GM23338 (cell line): ENCODE measurements around the gene SPRYD7. TPM values are rescaled to one million over a fixed set of nuclear protein-coding genes. Genes with fewer than 3 reads are reported as not detected.

Experiments used
- ATAC-seq: fragments of 200-7000 bp; cut with Tn5 transposase; 3 replicates; pipeline ENCODE4 v1.9.1; 2020
- DNase-seq: peaks from one replicate; pipeline ENCODE4 v3.0.0-alpha.2; 2015; ENCODE audit warnings: low spot score
- H2AFZ ChIP-seq: fragments of 200-600 bp; sonication (generic); 2 replicates; pipeline ENCODE4 v1.8.0; 2016; ENCODE audit warnings: antibody characterized with exemption, mild to moderate bottlenecking, moderate library complexity
- H3F3A ChIP-seq: fragments of 200-600 bp; sonication (generic); replicated peaks from 2 replicates; pipeline ENCODE4 v1.8.0; 2017; ENCODE audit warnings: antibody characterized with exemption, mixed run types, low read depth
- H3K27ac ChIP-seq: fragments of 200-600 bp; sonication (generic); 2 replicates; pipeline ENCODE4 v1.6.1; 2016; ENCODE audit warnings: low read depth
- H3K27me3 ChIP-seq: fragments of 200-600 bp; sonication (generic); 2 replicates; pipeline ENCODE4 v1.8.0; 2016; ENCODE audit warnings: mild to moderate bottlenecking, mixed run types, moderate library complexity; ENCODE audit not compliant: insufficient read depth
- H3K36me3 ChIP-seq: fragments of 200-600 bp; sonication (generic); 2 replicates; pipeline ENCODE4 v1.8.0; 2016; ENCODE audit warnings: mild to moderate bottlenecking; ENCODE audit not compliant: insufficient read depth
- H3K4me1 ChIP-seq: fragments of 200-600 bp; sonication (generic); 2 replicates; pipeline ENCODE4 v1.8.0; 2016; ENCODE audit warnings: mild to moderate bottlenecking, moderate library complexity; ENCODE audit not compliant: insufficient read depth
- H3K4me2 ChIP-seq: fragments of 200-600 bp; sonication (generic); 2 replicates; pipeline ENCODE4 v1.7.1; 2017; ENCODE audit warnings: mixed run types
- H3K4me3 ChIP-seq: fragments of 200-600 bp; sonication (generic); 2 replicates; pipeline ENCODE4 v1.6.1; 2016; ENCODE audit warnings: mixed run types
- H3K79me2 ChIP-seq: fragments of 200-600 bp; sonication (generic); replicated peaks from 2 replicates; pipeline ENCODE4 v1.8.0; 2017; ENCODE audit warnings: mild to moderate bottlenecking; ENCODE audit not compliant: insufficient read depth
- H3K9me2 ChIP-seq: fragments of 200-600 bp; sonication (generic); 2 replicates; pipeline ENCODE4 v1.8.0; 2017; ENCODE audit not compliant: insufficient read depth
- H4K20me1 ChIP-seq: fragments of 200-600 bp; sonication (generic); replicated peaks from 2 replicates; pipeline ENCODE4 v1.8.0; 2017; ENCODE audit warnings: mild to moderate bottlenecking; ENCODE audit not compliant: insufficient read depth
- H3K27ac Mint-ChIP-seq: 2 replicates; pipeline ENCODE4 v1.8.0; 2020; ENCODE audit warnings: inconsistent platforms, mild to moderate bottlenecking, moderate library complexity, mixed read lengths
- H3K27me3 Mint-ChIP-seq: 3 replicates; pipeline ENCODE4 v1.8.0; 2022; ENCODE audit warnings: low read depth, mild to moderate bottlenecking, moderate library complexity, mixed read lengths, inconsistent platforms; ENCODE audit not compliant: insufficient read depth, poor library complexity
- H3K36me3 Mint-ChIP-seq: 3 replicates; pipeline ENCODE4 v1.8.0; 2021; ENCODE audit warnings: low read depth, mild to moderate bottlenecking, inconsistent platforms, moderate library complexity, mixed read lengths
- H3K4me1 Mint-ChIP-seq: 3 replicates; pipeline ENCODE4 v1.8.0; 2020; ENCODE audit warnings: mild to moderate bottlenecking, inconsistent platforms, mixed read lengths
- H3K4me3 Mint-ChIP-seq: 3 replicates; pipeline ENCODE4 v1.8.0; 2021; ENCODE audit warnings: moderate library complexity, mild to moderate bottlenecking, inconsistent platforms, mixed read lengths
- H3K9me3 Mint-ChIP-seq: 3 replicates; pipeline ENCODE4 v1.8.0; 2020; ENCODE audit warnings: moderate library complexity, mild to moderate bottlenecking, inconsistent platforms, mixed read lengths
- CREB1 ChIP-seq: fragments of 250-450 bp; sonication (Bioruptor Pico); IDR thresholded peaks from 2 replicates; pipeline ENCODE4 v1.5.0; 2020; ENCODE audit warnings: low read depth, mild to moderate bottlenecking, moderate library complexity
- CTCF ChIP-seq, 2 experiments: fragments of 200-600 bp in 1 of 2; sonication (generic) in 1 of 2; conservative IDR thresholded peaks; 2 replicates each; pipeline versions ENCODE4 v1.5.1 to v1.6.1; 2016 to 2017; ENCODE audit warnings: antibody characterized with exemption in 2 of 2, low read depth in 2 of 2, mild to moderate bottlenecking in 2 of 2, moderate library complexity in 1 of 2
- ETS1 ChIP-seq: IDR thresholded peaks from 2 replicates; pipeline ENCODE4 v1.6.1; 2016; ENCODE audit warnings: antibody characterized with exemption
- EZH2 ChIP-seq: fragments of 200-600 bp; sonication (generic); IDR thresholded peaks from one replicate; pipeline ENCODE4 v1.8.0; 2017; ENCODE audit warnings: antibody characterized with exemption, mild to moderate bottlenecking, low read depth; ENCODE audit not compliant: unreplicated experiment
- EZH2phosphoT487 ChIP-seq: fragments of 200-600 bp; sonication (generic); IDR thresholded peaks from one replicate; pipeline ENCODE4 v1.8.1; 2018; ENCODE audit warnings: antibody characterized with exemption; ENCODE audit not compliant: unreplicated experiment
- JUNB ChIP-seq: IDR thresholded peaks from one replicate; pipeline ENCODE4 v1.6.1; 2016; ENCODE audit warnings: antibody characterized with exemption; ENCODE audit not compliant: unreplicated experiment
- NANOG ChIP-seq: IDR thresholded peaks from 2 replicates; pipeline ENCODE4 v1.6.1; 2016; ENCODE audit warnings: antibody characterized with exemption, borderline replicate concordance
- POLR2AphosphoS5 ChIP-seq: IDR thresholded peaks from 2 replicates; pipeline ENCODE4 v1.6.1; 2016; ENCODE audit warnings: antibody characterized with exemption, low read depth
- STAT1 ChIP-seq: IDR thresholded peaks from one replicate; pipeline ENCODE4 v1.6.1; 2016; ENCODE audit warnings: antibody characterized with exemption; ENCODE audit not compliant: unreplicated experiment
- ZNF114 ChIP-seq: fragments of 250-450 bp; sonication (Bioruptor Pico); IDR thresholded peaks from 2 replicates; pipeline ENCODE4 v1.5.0; 2020; ENCODE audit warnings: mild to moderate bottlenecking, moderate library complexity
- ZNF331 ChIP-seq: fragments of 250-450 bp; sonication (Bioruptor Pico); IDR thresholded peaks from 2 replicates; pipeline ENCODE4 v1.5.0; 2020; ENCODE audit warnings: low read depth, mild to moderate bottlenecking, moderate library complexity
- ZNF462 ChIP-seq: fragments of 250-450 bp; sonication (Bioruptor Pico); IDR thresholded peaks from 2 replicates; pipeline ENCODE4 v1.5.0; 2020; ENCODE audit warnings: mild to moderate bottlenecking, moderate library complexity
- polyA plus RNA-seq: library from polyadenylated mRNA; unstranded; fragments of >200 nt; fragmentation: Nextera tagmentation; extraction: Ambion mirVana; gene quantifications from 2 replicates; pipeline ENCODE4 v1.2.1, GENCODE V29; 2016
- total RNA-seq: library from RNA; depleted of rRNA; stranded (reverse); fragments of >200 nt; shearing (Covaris generic); gene quantifications from 2 replicates; pipeline ENCODE4 v1.2.3, GENCODE V29; 2014
- TF ChIP-seq, protein P1 (sequence below): IDR thresholded peaks from one replicate; pipeline ENCODE4 v1.6.1; 2018; ENCODE audit warnings: antibody characterized with exemption; ENCODE audit not compliant: unreplicated experiment

Gene SPRYD7
- total and polyA plus RNA-seq, 2 experiments from 2014 or later, result 2.9 to 7.4 TPM

- Histone ChIP-seq H3K27ac (no peak overlapping the region), H2AFZ (no peak overlapping the region), H3K4me3 (no peak overlapping the region), H3K4me2 (no peak overlapping the region), H3F3A (no peaks in the 10 kb centered on the region), H4K20me1 (no peaks in the 10 kb centered on the region), H3K4me1 (no peaks in the 10 kb centered on the region), H3K79me2 (no peaks in the 10 kb centered on the region), H3K36me3 (no peaks in the 10 kb centered on the region), H3K27me3 (no peaks in the 10 kb centered on the region), H3K9me2 (no peaks in the 10 kb centered on the region)
- Mint-ChIP-seq H3K4me1 (no peaks in the 10 kb centered on the region), H3K27me3 (no peaks in the 10 kb centered on the region), H3K27ac (no peak overlapping the region), H3K9me3 (no peaks in the 10 kb centered on the region; the same call in 2 of the 3 replicates), H3K36me3 (no peaks in the 10 kb centered on the region), H3K4me3 (no peak overlapping the region)
- TF ChIP-seq NANOG (no peak), ZNF462 (no peak), POLR2AphosphoS5 (no peak), EZH2phosphoT487 (no peak), ETS1 (no peak), ZNF331 (CRISPR knock-in tag) (no peak), CREB1 (no peak), STAT1 (no peak), JUNB (no peak), CTCF (conservative IDR thresholded peaks at IDR 0.05; ENCODE audit: low read depth in 2 of 2) (no peak), ZNF114 (CRISPR knock-in tag) (no peak), EZH2 (no peak)
- TF ChIP-seq, protein P1, sequence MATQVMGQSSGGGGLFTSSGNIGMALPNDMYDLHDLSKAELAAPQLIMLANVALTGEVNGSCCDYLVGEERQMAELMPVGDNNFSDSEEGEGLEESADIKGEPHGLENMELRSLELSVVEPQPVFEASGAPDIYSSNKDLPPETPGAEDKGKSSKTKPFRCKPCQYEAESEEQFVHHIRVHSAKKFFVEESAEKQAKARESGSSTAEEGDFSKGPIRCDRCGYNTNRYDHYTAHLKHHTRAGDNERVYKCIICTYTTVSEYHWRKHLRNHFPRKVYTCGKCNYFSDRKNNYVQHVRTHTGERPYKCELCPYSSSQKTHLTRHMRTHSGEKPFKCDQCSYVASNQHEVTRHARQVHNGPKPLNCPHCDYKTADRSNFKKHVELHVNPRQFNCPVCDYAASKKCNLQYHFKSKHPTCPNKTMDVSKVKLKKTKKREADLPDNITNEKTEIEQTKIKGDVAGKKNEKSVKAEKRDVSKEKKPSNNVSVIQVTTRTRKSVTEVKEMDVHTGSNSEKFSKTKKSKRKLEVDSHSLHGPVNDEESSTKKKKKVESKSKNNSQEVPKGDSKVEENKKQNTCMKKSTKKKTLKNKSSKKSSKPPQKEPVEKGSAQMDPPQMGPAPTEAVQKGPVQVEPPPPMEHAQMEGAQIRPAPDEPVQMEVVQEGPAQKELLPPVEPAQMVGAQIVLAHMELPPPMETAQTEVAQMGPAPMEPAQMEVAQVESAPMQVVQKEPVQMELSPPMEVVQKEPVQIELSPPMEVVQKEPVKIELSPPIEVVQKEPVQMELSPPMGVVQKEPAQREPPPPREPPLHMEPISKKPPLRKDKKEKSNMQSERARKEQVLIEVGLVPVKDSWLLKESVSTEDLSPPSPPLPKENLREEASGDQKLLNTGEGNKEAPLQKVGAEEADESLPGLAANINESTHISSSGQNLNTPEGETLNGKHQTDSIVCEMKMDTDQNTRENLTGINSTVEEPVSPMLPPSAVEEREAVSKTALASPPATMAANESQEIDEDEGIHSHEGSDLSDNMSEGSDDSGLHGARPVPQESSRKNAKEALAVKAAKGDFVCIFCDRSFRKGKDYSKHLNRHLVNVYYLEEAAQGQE, result no peak
- DNase-seq (no peak), ATAC-seq (no peak)
These were observed 17.4 kb upstream of the SPRYD7 start for GRCh38 chr13:49953560-49953959.
